Muscle layer of colon (tissue), 2 donors: Measurements from ENCODE around the gene EXT2.

Source experiments
- H3K27ac ChIP-seq: one replicate; pipeline ENCODE4 v1.7.0; 2013; ENCODE audit warnings: low read depth, mild to moderate bottlenecking, low read length, moderate library complexity
- H3K27me3 ChIP-seq, 2 donors: one replicate each; pipeline ENCODE4 v1.7.0; 2013; ENCODE audit warnings: low read length in 2 of 2, mild to moderate bottlenecking in 2 of 2; ENCODE audit not compliant: insufficient read depth in 2 of 2, control insufficient read depth in 1 of 2
- H3K36me3 ChIP-seq: one replicate; pipeline ENCODE4 v1.7.0; 2013; ENCODE audit warnings: mild to moderate bottlenecking, low read length; ENCODE audit not compliant: insufficient read depth
- H3K4me1 ChIP-seq: one replicate; pipeline ENCODE4 v1.7.0; 2013; ENCODE audit warnings: mild to moderate bottlenecking, low read length; ENCODE audit not compliant: insufficient read depth
- H3K4me3 ChIP-seq, 2 donors: one replicate each; pipeline ENCODE4 v1.7.0; 2013; ENCODE audit warnings: low read length in 2 of 2, low read depth in 1 of 2, mild to moderate bottlenecking in 1 of 2, moderate library complexity in 1 of 2
- H3K9ac ChIP-seq: one replicate; pipeline ENCODE4 v1.7.0; 2013; ENCODE audit warnings: low read length
- H3K9me3 ChIP-seq: one replicate; pipeline ENCODE4 v1.7.0; 2013; ENCODE audit warnings: mild to moderate bottlenecking, low read length
- donor health status: abdominal sarcoma.
- donor health status: Adenocarcinoma of cecum.

EXT2 gene

GRCh38 chr11:44290208-44290607, 194.7 kb downstream of the EXT2 start:
- Histone ChIP-seq H3K36me3 (no peaks in the 10 kb centered on the region), H3K4me1 (no peaks in the 10 kb centered on the region), H3K27ac (no peak overlapping the region), H3K4me3 (no peak overlapping the region), H3K9ac (no peak overlapping the region), H3K27me3 (peaks cover 0 to 19% of the 10 kb centered on the region in 2 donors), H3K9me3 (no peaks in the 10 kb centered on the region)
